ENCODE measurements around the gene SLC35E3.

Gene SLC35E3

DNA sequence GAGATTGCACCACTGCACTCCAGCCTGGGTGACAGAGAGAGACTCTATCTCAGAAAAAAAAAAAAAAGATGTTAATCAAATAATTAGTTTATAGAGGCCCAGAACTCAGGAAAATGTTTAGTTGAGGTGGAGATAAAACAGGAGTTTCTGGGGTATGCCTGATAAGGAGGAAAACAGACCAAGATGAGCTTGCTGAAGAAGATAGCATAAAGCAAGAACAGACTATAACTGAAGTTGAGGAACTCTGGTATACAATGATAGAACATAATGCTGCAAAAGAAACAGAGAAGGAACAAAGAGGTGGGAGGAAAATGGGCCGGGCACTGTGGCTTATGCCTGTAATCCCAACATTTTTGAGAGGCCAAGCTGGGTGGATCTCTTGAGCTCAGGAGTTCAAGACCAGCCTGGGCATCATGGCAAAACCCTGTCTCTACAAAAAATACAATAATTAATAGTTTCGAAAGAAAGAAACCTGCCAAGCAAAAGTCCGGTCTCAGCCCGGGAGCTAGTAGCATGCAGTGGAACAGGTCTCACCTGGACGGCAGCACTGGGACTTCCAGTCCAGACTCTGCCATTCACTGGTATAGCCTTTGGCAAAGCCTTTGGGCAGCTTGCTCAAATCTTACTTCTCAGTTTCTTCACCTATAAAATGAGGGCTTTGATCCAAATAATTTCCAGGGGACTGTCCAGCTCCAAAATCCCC is 25.4 kb downstream of the SLC35E3 start:
- DNase-seq: no peak

- DNase-seq: no peak
These were observed 26.7 kb downstream of the SLC35E3 start for GRCh38 chr12:68772714-68773113.

DNA sequence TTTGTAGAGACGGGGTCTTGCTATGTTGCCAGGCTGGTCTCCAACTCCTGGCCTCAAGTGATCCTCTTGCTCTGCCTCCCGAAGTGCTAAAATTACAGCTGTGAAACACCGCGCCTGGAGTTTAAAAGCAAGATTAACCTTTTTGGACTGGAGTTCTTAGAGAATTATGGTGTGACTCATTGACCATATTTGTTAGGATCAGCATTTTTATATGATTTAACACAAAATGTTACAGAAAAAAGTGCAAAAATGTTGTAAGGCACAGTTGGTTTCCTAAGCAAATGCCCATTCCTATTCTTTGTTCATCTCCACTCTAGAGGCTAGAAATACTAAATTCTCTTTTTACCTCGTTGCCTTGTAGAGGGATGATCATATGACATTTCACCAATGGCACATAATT is 27.6 kb downstream of the SLC35E3 start:
- DNase-seq: no peak

DNA sequence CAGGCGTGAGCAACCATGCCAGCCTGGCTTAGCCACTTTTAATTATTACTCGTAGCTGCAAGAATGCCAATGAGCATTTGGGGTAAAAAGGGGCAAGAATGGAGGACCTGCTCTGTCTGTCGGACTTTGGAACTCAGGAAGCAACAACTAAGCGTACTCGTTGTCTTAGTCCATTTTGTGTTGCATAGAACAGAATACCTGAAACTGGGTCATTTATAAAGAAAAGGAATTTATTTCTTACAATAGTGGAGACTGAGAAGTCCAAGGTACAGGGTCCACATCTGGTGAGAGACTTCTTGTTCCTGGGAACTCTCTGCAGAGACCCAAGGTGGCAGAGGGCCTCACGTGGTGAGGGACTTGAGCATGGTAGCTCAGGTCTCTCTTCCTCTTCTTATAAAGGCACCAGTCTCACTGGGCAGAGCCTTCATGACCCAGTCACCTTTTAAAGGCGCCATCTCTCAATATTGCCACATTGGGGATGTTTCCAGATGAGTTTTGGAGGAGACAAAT is 29.2 kb downstream of the SLC35E3 start:
- no peak for DNase-seq

- no peak for DNase-seq
These were observed 31.1 kb downstream of the SLC35E3 start for GRCh38 chr12:68776976-68777610.

DNA sequence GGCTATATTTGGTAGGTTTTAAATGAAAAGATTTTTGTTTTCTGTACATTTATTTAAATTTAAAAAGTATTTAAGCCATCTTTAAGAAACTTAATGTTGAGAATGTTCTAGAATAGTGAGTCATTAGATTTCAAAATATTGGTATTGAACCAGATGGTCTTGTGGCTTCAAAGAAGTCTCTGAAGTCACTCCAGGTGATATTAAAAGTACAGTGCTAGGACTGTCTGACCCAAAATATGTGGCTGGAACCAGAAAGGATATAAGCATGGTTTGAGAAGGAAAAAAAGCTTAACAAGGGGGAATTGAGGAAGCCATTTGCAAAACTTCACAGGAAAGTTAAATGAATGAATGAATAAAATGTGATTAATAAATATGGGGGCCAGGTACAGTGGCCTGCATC is 33.3 kb downstream of the SLC35E3 start:
- DNase-seq: no peak

DNA sequence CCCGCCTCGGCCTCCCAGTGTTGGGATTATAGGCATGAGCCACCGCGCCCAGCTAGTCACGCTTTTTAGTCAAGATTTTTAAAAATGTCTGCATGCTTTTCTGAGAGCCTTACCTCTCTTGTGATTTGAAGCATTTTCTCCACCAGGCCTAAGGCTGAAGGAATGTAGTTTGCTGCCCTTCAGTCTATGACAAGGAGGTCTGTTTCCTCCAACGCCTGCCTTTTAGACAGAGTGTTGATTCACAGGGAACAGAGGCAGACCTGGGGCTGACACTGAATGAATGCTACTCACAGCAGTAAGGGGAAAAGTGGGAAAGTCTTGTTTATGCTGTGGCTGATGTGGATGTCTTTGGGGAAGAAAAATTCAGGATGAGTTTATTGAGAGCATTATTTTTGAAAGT is 34.8 kb downstream of the SLC35E3 start:
- no peak for DNase-seq

GRCh38 chr12:68781728-68782127 is 35.8 kb downstream of the SLC35E3 start:
- DNase-seq: no peak

DNA sequence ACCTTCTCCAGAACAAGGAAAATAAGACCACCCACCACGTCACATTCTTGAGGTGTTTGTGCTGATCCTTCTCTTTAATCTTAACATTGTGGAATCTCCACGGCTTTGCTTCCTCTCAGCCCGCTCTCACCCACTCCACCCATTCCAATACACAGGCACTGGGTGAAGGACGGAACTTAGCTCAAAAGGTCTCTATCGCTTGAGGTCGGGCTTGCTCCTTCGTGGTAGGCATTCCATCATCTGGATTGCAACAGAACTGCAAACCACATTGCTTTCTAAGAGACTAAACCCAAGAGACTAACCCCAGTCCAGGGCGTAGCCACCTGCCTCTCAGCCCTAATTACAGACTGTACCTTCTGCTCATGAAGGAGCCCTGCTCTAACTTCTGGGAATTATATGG is 38.0 kb downstream of the SLC35E3 start:
- DNase-seq: no peak

DNA sequence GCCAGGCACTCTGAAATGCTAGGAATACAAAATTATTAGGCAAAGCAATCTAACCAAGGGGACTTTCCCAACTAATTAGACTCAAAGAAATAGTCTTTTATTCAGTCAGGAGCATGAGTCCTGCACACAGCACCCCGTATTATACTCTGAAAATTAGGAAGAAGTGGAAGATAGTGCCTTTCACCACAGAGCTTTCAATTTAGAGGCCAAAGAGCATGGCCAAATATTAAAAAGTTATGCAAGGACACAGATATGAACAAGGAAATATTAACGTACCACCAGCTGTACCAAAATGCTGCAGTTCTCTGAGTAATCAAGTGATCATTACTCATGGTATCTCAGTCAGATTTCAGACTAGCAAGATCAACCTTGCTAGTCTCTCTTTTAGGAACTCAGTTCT is 39.4 kb downstream of the SLC35E3 start:
- no peak for DNase-seq

- DNase-seq: no peak
These were observed 39.8 kb downstream of the SLC35E3 start for GRCh38 chr12:68785823-68786222.

- DNase-seq: no peak
These were observed 41.0 kb downstream of the SLC35E3 start for GRCh38 chr12:68786929-68787328.

- no peak for DNase-seq
These were observed 42.7 kb downstream of the SLC35E3 start for GRCh38 chr12:68788554-68789143.

DNA sequence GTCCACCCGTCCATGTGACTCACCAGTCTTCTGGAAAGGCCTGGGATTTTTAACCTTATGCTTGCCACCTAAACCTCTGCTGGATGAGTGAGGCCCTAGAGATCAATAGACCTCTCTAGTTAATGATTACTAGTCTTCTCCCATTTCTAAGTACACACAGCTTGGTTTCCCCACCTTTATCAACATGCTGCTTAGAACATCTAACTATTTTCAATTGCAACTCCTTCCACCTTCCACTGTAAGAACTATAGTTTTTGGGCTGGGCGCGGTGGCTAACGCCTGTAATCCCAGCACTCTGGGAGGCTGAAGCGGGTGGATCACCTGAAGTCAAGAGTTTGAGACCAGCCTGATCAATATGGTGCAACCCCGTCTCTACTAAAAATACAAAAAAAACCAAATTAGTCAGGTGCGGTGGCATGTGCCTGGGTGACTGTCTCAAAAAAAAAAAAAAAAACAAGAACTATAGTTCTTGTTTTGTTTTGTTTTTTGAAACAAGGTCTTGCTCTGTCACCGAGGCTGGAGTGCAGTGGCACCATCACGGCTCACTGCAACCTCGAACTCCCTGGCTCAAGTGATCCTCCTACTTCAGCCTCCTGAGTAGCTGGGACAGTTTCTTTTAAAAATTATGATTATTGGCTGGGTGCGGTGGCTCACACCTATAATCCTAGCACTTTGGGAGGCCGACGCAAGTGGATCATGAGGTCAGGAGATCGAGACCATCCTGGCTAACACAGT is 43.3 kb downstream of the SLC35E3 start:
- DNase-seq: no peak

DNA sequence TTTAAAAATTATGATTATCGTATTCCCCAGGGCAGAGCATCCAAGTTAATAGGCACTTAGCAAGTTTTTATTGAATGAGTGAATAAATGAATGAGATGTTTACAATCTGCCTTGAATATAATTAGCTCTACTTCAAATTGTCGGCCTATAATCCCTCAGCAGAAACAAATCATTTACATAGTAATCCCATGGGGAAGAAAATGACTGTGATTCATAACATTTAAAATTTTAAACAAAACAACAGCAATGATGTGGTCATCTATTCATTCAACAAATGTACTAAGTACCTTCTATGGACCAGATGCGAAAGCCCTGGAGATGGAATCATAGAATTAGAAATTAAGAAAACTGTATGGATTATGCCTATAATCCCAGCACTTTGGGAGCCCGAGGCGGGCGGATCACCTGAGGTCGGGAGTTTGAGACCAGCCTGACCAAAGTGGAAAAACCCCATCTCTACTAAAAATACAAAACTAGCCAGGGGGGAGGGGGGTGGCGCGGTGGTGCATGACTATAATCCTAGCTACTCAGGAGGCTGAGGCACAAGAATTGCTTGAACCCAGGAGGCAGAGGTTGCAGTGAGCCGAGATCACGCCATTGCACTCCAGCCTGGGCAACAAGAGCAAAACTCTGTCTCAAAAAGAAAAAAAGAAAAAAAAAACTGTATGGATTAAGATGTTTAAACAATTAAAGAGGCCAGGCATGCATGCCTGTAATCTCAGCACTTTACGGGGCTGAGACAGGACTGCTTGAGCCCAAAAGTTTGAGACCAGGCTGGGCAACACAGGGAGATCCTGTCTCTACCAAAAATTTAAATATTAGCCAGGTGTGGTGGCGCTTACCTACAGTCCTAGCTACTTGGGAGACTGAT is 44.3 kb downstream of the SLC35E3 start:
- DNase-seq: no peak

DNA sequence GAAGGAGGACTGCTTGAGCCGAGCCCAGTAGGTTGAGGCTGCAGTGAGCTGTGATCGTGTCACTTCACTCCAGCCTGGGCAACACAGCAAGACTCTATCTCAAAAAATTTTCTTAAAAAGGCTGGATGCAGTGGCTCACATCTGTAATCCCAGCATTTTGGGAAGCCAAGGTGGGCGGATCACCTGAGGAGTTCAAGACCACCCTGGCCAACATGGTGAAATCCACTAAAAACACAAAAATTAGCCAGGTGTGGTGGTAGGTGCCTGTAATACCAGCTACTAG is 44.9 kb downstream of the SLC35E3 start:
- DNase-seq: no peak

DNA sequence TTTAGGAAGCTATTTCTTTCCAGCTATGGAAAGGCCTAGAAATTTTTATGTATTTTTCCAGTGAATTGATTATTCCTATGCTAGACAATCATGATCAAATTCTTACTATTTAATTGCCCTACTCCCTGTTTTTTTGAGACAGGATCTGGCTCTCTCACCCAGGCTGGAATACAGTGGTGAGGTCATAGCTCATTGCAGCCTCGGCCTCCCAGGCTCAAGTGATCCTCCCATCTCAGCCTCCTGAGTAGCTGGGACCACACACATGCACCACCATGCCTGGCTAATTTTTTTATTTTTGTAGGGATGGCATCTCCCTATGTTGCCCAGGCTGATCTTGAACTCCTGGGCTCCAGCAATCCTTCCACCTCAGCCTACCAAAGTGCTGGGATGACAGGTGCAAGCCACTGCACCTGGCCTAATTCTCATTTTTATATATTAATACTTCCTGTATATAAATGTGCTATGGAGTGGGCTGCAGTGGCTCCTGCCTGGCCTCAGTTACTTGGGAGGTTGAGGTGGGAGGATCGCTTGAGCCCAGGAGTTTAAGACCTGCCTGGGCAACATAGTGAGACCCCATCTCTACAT is 46.0 kb downstream of the SLC35E3 start:
- DNase-seq: no peak

DNA sequence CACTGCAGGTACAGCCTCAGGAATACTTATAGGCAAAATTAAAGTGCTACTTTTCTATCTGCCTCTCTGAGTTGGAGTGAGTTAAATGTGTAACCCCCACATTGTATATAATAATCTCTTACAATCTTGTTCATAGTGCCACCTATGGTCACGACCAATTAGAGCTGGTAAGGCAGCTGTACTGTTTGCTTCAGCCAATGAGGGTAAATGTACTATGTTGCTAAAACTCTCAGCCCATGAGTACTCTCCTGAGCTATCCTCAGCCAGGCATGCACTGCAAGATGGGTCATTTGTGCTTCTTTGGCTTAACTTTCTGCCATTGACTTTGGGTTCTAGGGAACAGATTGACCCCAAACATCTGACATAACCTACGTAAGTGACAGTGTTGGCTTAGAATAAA is 47.0 kb downstream of the SLC35E3 start:
- no peak for DNase-seq

DNA sequence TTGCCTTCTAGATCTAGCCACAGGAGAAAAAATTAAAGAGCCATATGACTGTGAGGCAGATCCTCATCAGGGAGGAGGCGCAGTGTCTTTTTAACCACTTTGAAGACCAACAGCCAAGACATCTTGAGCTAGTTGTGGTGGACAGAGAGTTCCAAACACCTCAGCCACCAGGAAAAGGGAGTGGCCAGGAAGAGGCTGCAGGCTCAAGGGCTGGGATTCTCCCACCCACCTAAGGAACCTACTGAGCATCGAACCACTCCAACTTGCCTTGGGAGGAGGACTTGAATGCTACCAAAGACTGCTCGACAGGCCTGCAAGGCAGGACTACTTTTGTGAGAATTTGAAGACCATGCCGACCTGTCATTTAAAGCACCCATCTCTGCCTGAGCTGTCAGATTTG is 47.5 kb downstream of the SLC35E3 start:
- DNase-seq: no peak

- no peak for DNase-seq
These were observed 48.1 kb downstream of the SLC35E3 start for GRCh38 chr12:68793975-68794652.

- DNase-seq: no peak
These were observed 48.8 kb downstream of the SLC35E3 start for GRCh38 chr12:68794653-68795251.

All from hippocampal formation (tissue), 2 donors.